ENCODE results near the gene XPOT.

DNA sequence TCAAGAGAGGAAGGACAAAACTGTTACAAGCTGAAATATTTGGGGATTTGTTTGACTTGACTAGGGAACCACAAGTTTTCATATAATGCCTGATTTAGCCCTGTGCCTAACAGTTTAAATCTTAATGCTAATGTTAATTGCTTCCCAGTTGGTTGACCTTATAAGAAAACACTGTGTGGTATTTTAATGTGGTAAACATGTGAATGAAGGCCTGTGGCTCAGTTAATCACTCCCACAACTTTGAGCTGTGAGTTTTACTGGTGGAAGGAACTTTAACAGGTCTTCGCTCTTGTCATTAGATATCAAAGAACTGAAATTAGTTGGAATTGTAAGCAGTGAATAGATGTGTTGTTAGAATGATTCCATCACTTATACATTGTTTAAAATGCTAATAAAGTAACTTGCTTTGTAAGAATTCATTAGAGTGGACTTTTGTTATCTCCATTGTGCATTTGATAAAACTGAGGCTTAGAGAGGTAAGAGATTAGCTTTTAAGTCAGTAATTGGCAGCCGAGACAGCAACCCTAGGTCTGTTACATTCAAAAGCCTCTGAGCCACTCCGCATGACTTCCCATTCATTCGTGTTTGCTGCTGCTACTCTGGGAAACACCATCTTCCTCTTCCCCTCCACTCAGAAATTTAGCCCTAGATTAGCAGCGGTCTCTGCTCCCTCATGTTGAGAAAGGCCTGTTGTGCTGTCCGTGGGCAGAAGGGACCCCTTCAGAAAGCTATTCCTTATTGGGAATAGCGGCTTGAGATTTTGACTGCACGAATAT lies 46.7 kb downstream of the XPOT start:
- TF ChIP-seq, protein P1, sequence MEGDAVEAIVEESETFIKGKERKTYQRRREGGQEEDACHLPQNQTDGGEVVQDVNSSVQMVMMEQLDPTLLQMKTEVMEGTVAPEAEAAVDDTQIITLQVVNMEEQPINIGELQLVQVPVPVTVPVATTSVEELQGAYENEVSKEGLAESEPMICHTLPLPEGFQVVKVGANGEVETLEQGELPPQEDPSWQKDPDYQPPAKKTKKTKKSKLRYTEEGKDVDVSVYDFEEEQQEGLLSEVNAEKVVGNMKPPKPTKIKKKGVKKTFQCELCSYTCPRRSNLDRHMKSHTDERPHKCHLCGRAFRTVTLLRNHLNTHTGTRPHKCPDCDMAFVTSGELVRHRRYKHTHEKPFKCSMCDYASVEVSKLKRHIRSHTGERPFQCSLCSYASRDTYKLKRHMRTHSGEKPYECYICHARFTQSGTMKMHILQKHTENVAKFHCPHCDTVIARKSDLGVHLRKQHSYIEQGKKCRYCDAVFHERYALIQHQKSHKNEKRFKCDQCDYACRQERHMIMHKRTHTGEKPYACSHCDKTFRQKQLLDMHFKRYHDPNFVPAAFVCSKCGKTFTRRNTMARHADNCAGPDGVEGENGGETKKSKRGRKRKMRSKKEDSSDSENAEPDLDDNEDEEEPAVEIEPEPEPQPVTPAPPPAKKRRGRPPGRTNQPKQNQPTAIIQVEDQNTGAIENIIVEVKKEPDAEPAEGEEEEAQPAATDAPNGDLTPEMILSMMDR (IDR thresholded peaks at IDR 0.05; ENCODE audit: poor library complexity, severe bottlenecking): no peak
- TF ChIP-seq EP300 (conservative IDR thresholded peaks at IDR 0.05; ENCODE audit: poor library complexity, severe bottlenecking): no peak
- no peak for TF ChIP-seq EZH2 (IDR thresholded peaks at IDR 0.05; ENCODE audit: borderline replicate concordance, insufficient read depth, low read length, poor library complexity, severe bottlenecking)
- TF ChIP-seq POLR2AphosphoS5 (IDR thresholded peaks at IDR 0.05): no peak
- TF ChIP-seq SMC3 (conservative IDR thresholded peaks at IDR 0.05; ENCODE audit: poor library complexity): no peak
- no peak for TF ChIP-seq TAF1 (IDR thresholded peaks at IDR 0.05; ENCODE audit: low read depth)

All from neural cell (in vitro differentiated cells).